Upper lobe of left lung (tissue), 6 donors: ENCODE measurements around the gene CLDN11. TPM values are rescaled to one million over a fixed set of nuclear protein-coding genes. Genes with fewer than 3 reads are reported as not detected.

Experiments used
- ATAC-seq, 2 donors: fragments of 200-7000 bp; cut with Tn5 transposase; one replicate each; pipeline ENCODE4 v1.9.1; 2022; ENCODE audit warnings: mild to moderate bottlenecking in 2 of 2, moderate library complexity in 2 of 2; ENCODE audit not compliant: low FRiP score in 2 of 2
- DNase-seq, 2 donors: peaks; one replicate each; pipeline ENCODE4 v3.0.0-alpha.2; 2019 to 2020
- H3K27ac ChIP-seq, 4 donors: fragments of 200-600 bp; sonication (generic); one replicate each; pipeline ENCODE4 v1.5.1; 2016 to 2019
- H3K27me3 ChIP-seq, 4 donors: fragments of 200-600 bp; sonication (generic); one replicate each; pipeline ENCODE4 v1.5.1; 2017 to 2019
- H3K36me3 ChIP-seq, 4 donors: fragments of 200-600 bp; sonication (generic); one replicate each; pipeline ENCODE4 v1.5.1; 2016 to 2019
- H3K4me1 ChIP-seq, 4 donors: fragments of 200-600 bp; sonication (generic); one replicate each; pipeline ENCODE4 v1.5.1; 2018 to 2019
- H3K4me3 ChIP-seq, 4 donors: fragments of 200-600 bp; sonication (generic); one replicate each; pipeline ENCODE4 v1.5.1; 2017 to 2019; ENCODE audit warnings: mild to moderate bottlenecking in 2 of 4, moderate library complexity in 1 of 4
- H3K9me3 ChIP-seq, 4 donors: fragments of 200-600 bp; sonication (generic); one replicate each; pipeline ENCODE4 v1.5.1; 2018 to 2019
- CTCF ChIP-seq, 6 experiments: fragments of 450-650 bp in 4 of 6; fragments of 200-600 bp in 2 of 6; sonication (generic) in 2 of 6; IDR thresholded peaks; one replicate each; pipeline ENCODE4 v1.5.1; 2016 to 2019; ENCODE audit warnings: antibody characterized with exemption in 6 of 6
- EP300 ChIP-seq, 4 donors: sonication (generic); formaldehyde crosslinking; IDR thresholded peaks; one replicate each; pipeline ENCODE4 v1.5.1; 2017; ENCODE audit warnings: antibody characterized with exemption in 4 of 4, control low read depth in 2 of 4
- POLR2A ChIP-seq, 4 donors: fragments of 450-650 bp; IDR thresholded peaks; one replicate each; pipeline ENCODE4 v1.5.1; 2016 to 2017; ENCODE audit warnings: antibody characterized with exemption in 4 of 4, mild to moderate bottlenecking in 2 of 4
- POLR2AphosphoS5 ChIP-seq, 2 donors: sonication (generic); formaldehyde crosslinking; IDR thresholded peaks; one replicate each; pipeline ENCODE4 v1.5.1; 2017; ENCODE audit warnings: antibody characterized with exemption in 2 of 2
- WGBS, 2 donors: methylation state at CpG; one replicate each; pipeline ENCODE4 v1.1.5; 2017 to 2018; 5-methylcytosine and 5-hydroxymethylcytosine counted together
- total RNA-seq, 6 donors: library from RNA; depleted of rRNA in 4 of 6; stranded (reverse); fragments of >200 nt in 4 of 6; gene quantifications; one replicate each; pipeline versions ENCODE4 v1.1.0 to v1.2.1, GENCODE V29; 2016 to 2021
- donor health status: DM: no; HTN: no; CAD: no; lungs with moderate emphysema.
- donor health status: DM: no; HTN: yes; CAD: no; lungs with severe emphysema.

CLDN11 gene
- total RNA-seq, 6 donors from 2014 or later = 2.1 to 17.1 (median 6.0) TPM

- no peak for DNase-seq
- no peaks in the 10 kb centered on the region for H3K9me3 ChIP-seq
- no peak for TF ChIP-seq CTCF (IDR thresholded peaks at IDR 0.05)
- TF ChIP-seq EP300 (IDR thresholded peaks at IDR 0.05) = no peak
- no peak for TF ChIP-seq POLR2A (IDR thresholded peaks at IDR 0.05)
- no peak for TF ChIP-seq POLR2AphosphoS5 (IDR thresholded peaks at IDR 0.05)
- no peaks in the 10 kb centered on the region for H3K4me1 ChIP-seq
- no peaks in the 10 kb centered on the region for H3K36me3 ChIP-seq
- H3K27ac ChIP-seq = no peak overlapping the region
- no peak overlapping the region for H3K4me3 ChIP-seq
- ATAC-seq = no peak
- no peaks in the 10 kb centered on the region for H3K27me3 ChIP-seq
- 85 to 89% methylated on average over 2 of the region's 2 CpGs for WGBS, 2 donors
These were observed 31.4 kb downstream of the CLDN11 start for GRCh38 chr3:170450039-170450438.

GRCh38 chr3:170454509-170454908 is 35.8 kb downstream of the CLDN11 start:
- H3K36me3 ChIP-seq = no peaks in the 10 kb centered on the region
- no peaks in the 10 kb centered on the region for H3K9me3 ChIP-seq
- TF ChIP-seq CTCF (IDR thresholded peaks at IDR 0.05) (no peak), EP300 (IDR thresholded peaks at IDR 0.05) (no peak), POLR2AphosphoS5 (IDR thresholded peaks at IDR 0.05) (no peak), POLR2A (IDR thresholded peaks at IDR 0.05) (no peak)
- WGBS, 2 donors = 50 to 63% methylated on average over 6 of the region's 6 CpGs
- H3K27me3 ChIP-seq = no peaks in the 10 kb centered on the region
- DNase-seq = no peak
- no peaks in the 10 kb centered on the region for H3K4me1 ChIP-seq
- H3K27ac ChIP-seq = peak overlapping the region in 1 of 4 donors; percentile 0
- no peak for ATAC-seq
- H3K4me3 ChIP-seq = no peak overlapping the region

GRCh38 chr3:170458285-170458684 is 39.6 kb downstream of the CLDN11 start:
- H3K9me3 ChIP-seq = no peaks in the 10 kb centered on the region
- no peak for DNase-seq
- H3K4me3 ChIP-seq = no peak overlapping the region
- no peak for ATAC-seq
- TF ChIP-seq POLR2A (IDR thresholded peaks at IDR 0.05) (no peak), CTCF (IDR thresholded peaks at IDR 0.05) (no peak), EP300 (IDR thresholded peaks at IDR 0.05) (no peak), POLR2AphosphoS5 (IDR thresholded peaks at IDR 0.05) (no peak)
- WGBS, 2 donors = 57 to 86% methylated on average over 3 to 4 of the region's 4 CpGs
- H3K4me1 ChIP-seq = no peaks in the 10 kb centered on the region
- no peaks in the 10 kb centered on the region for H3K27me3 ChIP-seq
- H3K36me3 ChIP-seq = no peaks in the 10 kb centered on the region
- H3K27ac ChIP-seq = no peak overlapping the region

GRCh38 chr3:170463011-170463410 is 44.3 kb downstream of the CLDN11 start:
- no peak for TF ChIP-seq CTCF (IDR thresholded peaks at IDR 0.05)
- TF ChIP-seq POLR2A (IDR thresholded peaks at IDR 0.05) = no peak
- TF ChIP-seq POLR2AphosphoS5 (IDR thresholded peaks at IDR 0.05) = no peak
- no peak for TF ChIP-seq EP300 (IDR thresholded peaks at IDR 0.05)
- H3K9me3 ChIP-seq = no peaks in the 10 kb centered on the region
- H3K27ac ChIP-seq = no peak overlapping the region
- no peak overlapping the region for H3K4me3 ChIP-seq
- ATAC-seq (no peak), DNase-seq (no peak)
- H3K4me1 ChIP-seq = no peaks in the 10 kb centered on the region
- 78 to 84% methylated on average over 4 of the region's 4 CpGs for WGBS, 2 donors
- no peaks in the 10 kb centered on the region for H3K27me3 ChIP-seq
- H3K36me3 ChIP-seq = no peaks in the 10 kb centered on the region

- DNase-seq (no peak), ATAC-seq (no peak)
- H3K27ac ChIP-seq = no peak overlapping the region
- TF ChIP-seq POLR2AphosphoS5 (IDR thresholded peaks at IDR 0.05) (no peak), POLR2A (IDR thresholded peaks at IDR 0.05) (no peak), EP300 (IDR thresholded peaks at IDR 0.05) (no peak), CTCF (IDR thresholded peaks at IDR 0.05) (no peak)
- H3K27me3 ChIP-seq = no peaks in the 10 kb centered on the region
- no peaks in the 10 kb centered on the region for H3K36me3 ChIP-seq
- H3K4me3 ChIP-seq = no peak overlapping the region
- H3K9me3 ChIP-seq = no peaks in the 10 kb centered on the region
- peaks cover 0 to 8% (median 0%) of the 10 kb centered on the region in 4 donors for H3K4me1 ChIP-seq
- 55 to 66% methylated on average over 3 of the region's 3 CpGs for WGBS, 2 donors
These were observed 47.3 kb downstream of the CLDN11 start for GRCh38 chr3:170465955-170466354.
